Panc1 (cell line): Measurements from ENCODE around the gene KIZ.

Experiments used
- CTCF ChIP-seq: fragments of 450-650 bp; IDR thresholded peaks from 2 replicates; pipeline ENCODE4 v1.5.1; 2017; ENCODE audit warnings: mild to moderate bottlenecking
- POLR2AphosphoS5 ChIP-seq: IDR thresholded peaks from 2 replicates; pipeline ENCODE4 v1.6.1; 2012; ENCODE audit warnings: mild to moderate bottlenecking, low read depth, low read length, moderate library complexity

GRCh38 chr20:21113697-21114096 lies 12.2 kb upstream of the KIZ start:
- TF ChIP-seq CTCF (no peak), POLR2AphosphoS5 (no peak)
